ENCODE results near the gene RFTN1.

- TF ChIP-seq, protein P1, sequence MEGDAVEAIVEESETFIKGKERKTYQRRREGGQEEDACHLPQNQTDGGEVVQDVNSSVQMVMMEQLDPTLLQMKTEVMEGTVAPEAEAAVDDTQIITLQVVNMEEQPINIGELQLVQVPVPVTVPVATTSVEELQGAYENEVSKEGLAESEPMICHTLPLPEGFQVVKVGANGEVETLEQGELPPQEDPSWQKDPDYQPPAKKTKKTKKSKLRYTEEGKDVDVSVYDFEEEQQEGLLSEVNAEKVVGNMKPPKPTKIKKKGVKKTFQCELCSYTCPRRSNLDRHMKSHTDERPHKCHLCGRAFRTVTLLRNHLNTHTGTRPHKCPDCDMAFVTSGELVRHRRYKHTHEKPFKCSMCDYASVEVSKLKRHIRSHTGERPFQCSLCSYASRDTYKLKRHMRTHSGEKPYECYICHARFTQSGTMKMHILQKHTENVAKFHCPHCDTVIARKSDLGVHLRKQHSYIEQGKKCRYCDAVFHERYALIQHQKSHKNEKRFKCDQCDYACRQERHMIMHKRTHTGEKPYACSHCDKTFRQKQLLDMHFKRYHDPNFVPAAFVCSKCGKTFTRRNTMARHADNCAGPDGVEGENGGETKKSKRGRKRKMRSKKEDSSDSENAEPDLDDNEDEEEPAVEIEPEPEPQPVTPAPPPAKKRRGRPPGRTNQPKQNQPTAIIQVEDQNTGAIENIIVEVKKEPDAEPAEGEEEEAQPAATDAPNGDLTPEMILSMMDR (IDR thresholded peaks at IDR 0.05): no peak
- TF ChIP-seq EZH2phosphoT487 (IDR thresholded peaks at IDR 0.05) (no peak), EZH2 (IDR thresholded peaks at IDR 0.05) (no peak)
These were observed 22.8 kb upstream of the RFTN1 start for GRCh38 chr3:16536344-16536663.
